ENCODE results near the gene RAMP2.
A peak's percentile ranks its signal among the peaks of the same experiment; 100 is the strongest.

RAMP2 gene

GRCh38 chr17:42772945-42773289, 11.9 kb downstream of the RAMP2 start:
- no peak for ATAC-seq (ENCODE audit: low read depth)
- no peak for DNase-seq (ENCODE audit: low spot score)
- peaks cover 9% of the 10 kb centered on the region for H3K4me1 ChIP-seq (ENCODE audit: insufficient read depth, poor library complexity, severe bottlenecking)
- peak overlapping the region; percentile 82 for H3K4me3 ChIP-seq (ENCODE audit: severe bottlenecking)
- peaks cover 38% of the 10 kb centered on the region for H3K36me3 ChIP-seq (ENCODE audit: low read depth)
- no peaks in the 10 kb centered on the region for H3K27me3 ChIP-seq (ENCODE audit: insufficient read depth, poor library complexity, severe bottlenecking)
- no peak for TF ChIP-seq CTCF (IDR thresholded peaks at IDR 0.05; ENCODE audit: poor library complexity, severe bottlenecking)
- H3K27ac ChIP-seq (ENCODE audit: poor library complexity, severe bottlenecking), result peak overlapping the region; percentile 87
- no peaks in the 10 kb centered on the region for H3K9me3 ChIP-seq (ENCODE audit: severe bottlenecking)

- TF ChIP-seq CTCF (IDR thresholded peaks at IDR 0.05; ENCODE audit: poor library complexity, severe bottlenecking), result peak; percentile 15
- H3K4me3 ChIP-seq (ENCODE audit: severe bottlenecking), result peak within 1 kb of the TSS; percentile 82
- no peaks in the 10 kb centered on the region for H3K9me3 ChIP-seq (ENCODE audit: severe bottlenecking)
- peaks cover 42% of the 10 kb centered on the region for H3K36me3 ChIP-seq (ENCODE audit: low read depth)
- peaks cover 9% of the 10 kb centered on the region for H3K4me1 ChIP-seq (ENCODE audit: insufficient read depth, poor library complexity, severe bottlenecking)
- ATAC-seq (ENCODE audit: low read depth), result peak; percentile 94
- DNase-seq (ENCODE audit: low spot score), result no peak
- H3K27ac ChIP-seq (ENCODE audit: poor library complexity, severe bottlenecking), result peak within 1 kb of the TSS; percentile 87
- no peaks in the 10 kb centered on the region for H3K27me3 ChIP-seq (ENCODE audit: insufficient read depth, poor library complexity, severe bottlenecking)
Observed at GRCh38 chr17:42773290-42774035, 12.4 kb downstream of the RAMP2 start, which contains the start of gene VPS25. Gene VPS25, plus strand, starts transcription at chr17:42773449. Its CDS starts 27 bp downstream, at chr17:42773476.

- peaks cover 9% of the 10 kb centered on the region for H3K4me1 ChIP-seq (ENCODE audit: insufficient read depth, poor library complexity, severe bottlenecking)
- peak overlapping the region; percentile 87 for H3K27ac ChIP-seq (ENCODE audit: poor library complexity, severe bottlenecking)
- peak overlapping the region; percentile 82 for H3K4me3 ChIP-seq (ENCODE audit: severe bottlenecking)
- no peak for TF ChIP-seq CTCF (IDR thresholded peaks at IDR 0.05; ENCODE audit: poor library complexity, severe bottlenecking)
- ATAC-seq (ENCODE audit: low read depth) (peak; percentile 43; the same call in 1 of the 3 replicates), DNase-seq (ENCODE audit: low spot score) (no peak)
- H3K36me3 ChIP-seq (ENCODE audit: low read depth), result peaks cover 46% of the 10 kb centered on the region
- H3K27me3 ChIP-seq (ENCODE audit: insufficient read depth, poor library complexity, severe bottlenecking), result no peaks in the 10 kb centered on the region
- no peaks in the 10 kb centered on the region for H3K9me3 ChIP-seq (ENCODE audit: severe bottlenecking)
Observed at GRCh38 chr17:42774066-42774745, 13.2 kb downstream of the RAMP2 start.

- Histone ChIP-seq H3K36me3 (ENCODE audit: low read depth) (peaks cover 52% of the 10 kb centered on the region), H3K27ac (ENCODE audit: poor library complexity, severe bottlenecking) (peak overlapping the region; percentile 87), H3K4me1 (ENCODE audit: insufficient read depth, poor library complexity, severe bottlenecking) (peaks cover 9% of the 10 kb centered on the region), H3K27me3 (ENCODE audit: insufficient read depth, poor library complexity, severe bottlenecking) (no peaks in the 10 kb centered on the region), H3K9me3 (ENCODE audit: severe bottlenecking) (no peaks in the 10 kb centered on the region), H3K4me3 (ENCODE audit: severe bottlenecking) (no peak overlapping the region)
- ATAC-seq (ENCODE audit: low read depth) (no peak), DNase-seq (ENCODE audit: low spot score) (no peak)
- TF ChIP-seq CTCF (IDR thresholded peaks at IDR 0.05; ENCODE audit: poor library complexity, severe bottlenecking), result no peak
Observed at GRCh38 chr17:42775534-42776098, 14.6 kb downstream of the RAMP2 start.
